ENCODE results near the gene SND1. TPM values are rescaled to one million over a fixed set of nuclear protein-coding genes. Genes with fewer than 3 reads are reported as not detected.

The SND1 gene
- total and polyA plus RNA-seq, 3 experiments from 2014 or later, result 121 to 203 (median 198) TPM

DNA sequence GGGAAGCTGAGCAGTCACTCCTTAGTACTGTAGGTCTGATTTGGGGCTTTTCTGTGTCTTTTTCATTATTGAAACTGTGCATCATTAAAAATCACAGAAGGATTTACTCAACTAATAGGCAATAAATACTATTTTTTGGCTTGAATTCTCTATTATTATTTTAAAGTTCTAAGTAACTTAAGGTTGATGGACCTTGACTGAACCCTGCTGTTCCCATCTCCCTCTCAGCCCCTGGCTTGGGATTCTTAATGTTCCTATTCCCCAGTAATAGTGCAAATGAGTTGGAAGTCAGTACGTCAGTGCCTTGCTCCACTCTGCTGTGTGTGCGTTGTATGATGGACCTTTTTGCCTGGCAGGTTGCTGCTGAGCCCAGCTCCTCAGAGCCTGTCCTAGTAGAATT lies 166.3 kb downstream of the SND1 start:
- H3K27me3 ChIP-seq (ENCODE audit: insufficient read depth, low read length, poor library complexity, severe bottlenecking), result no peaks in the 10 kb centered on the region
- no peaks in the 10 kb centered on the region for H3K9me3 ChIP-seq (ENCODE audit: low read length)
- no peak overlapping the region for H3K27ac ChIP-seq (ENCODE audit: low read depth, low read length)
- H3K9me3 Mint-ChIP-seq, result no peaks in the 10 kb centered on the region
- ChIA-PET CTCF (no interaction called here), POLR2A (no interaction called here)
- H3K27me3 Mint-ChIP-seq, result no peaks in the 10 kb centered on the region
- H3K4me1 Mint-ChIP-seq, result peaks cover 43 to 72% (median 70%) of the 10 kb centered on the region in 3 donors
- peaks cover 5% of the 10 kb centered on the region for H3K4me1 ChIP-seq (ENCODE audit: insufficient read depth, low read length)
- DNase-seq, result no peak
- no peak overlapping the region for H3K27ac Mint-ChIP-seq
- no peak overlapping the region for H3K4me3 Mint-ChIP-seq
- H3K36me3 Mint-ChIP-seq, result peaks cover 0 to 5% (median 2%) of the 10 kb centered on the region in 3 donors
- no peak overlapping the region for H3K4me3 ChIP-seq (ENCODE audit: low read length)
- no peaks in the 10 kb centered on the region for H3K36me3 ChIP-seq (ENCODE audit: insufficient read depth, low read length)

DNA sequence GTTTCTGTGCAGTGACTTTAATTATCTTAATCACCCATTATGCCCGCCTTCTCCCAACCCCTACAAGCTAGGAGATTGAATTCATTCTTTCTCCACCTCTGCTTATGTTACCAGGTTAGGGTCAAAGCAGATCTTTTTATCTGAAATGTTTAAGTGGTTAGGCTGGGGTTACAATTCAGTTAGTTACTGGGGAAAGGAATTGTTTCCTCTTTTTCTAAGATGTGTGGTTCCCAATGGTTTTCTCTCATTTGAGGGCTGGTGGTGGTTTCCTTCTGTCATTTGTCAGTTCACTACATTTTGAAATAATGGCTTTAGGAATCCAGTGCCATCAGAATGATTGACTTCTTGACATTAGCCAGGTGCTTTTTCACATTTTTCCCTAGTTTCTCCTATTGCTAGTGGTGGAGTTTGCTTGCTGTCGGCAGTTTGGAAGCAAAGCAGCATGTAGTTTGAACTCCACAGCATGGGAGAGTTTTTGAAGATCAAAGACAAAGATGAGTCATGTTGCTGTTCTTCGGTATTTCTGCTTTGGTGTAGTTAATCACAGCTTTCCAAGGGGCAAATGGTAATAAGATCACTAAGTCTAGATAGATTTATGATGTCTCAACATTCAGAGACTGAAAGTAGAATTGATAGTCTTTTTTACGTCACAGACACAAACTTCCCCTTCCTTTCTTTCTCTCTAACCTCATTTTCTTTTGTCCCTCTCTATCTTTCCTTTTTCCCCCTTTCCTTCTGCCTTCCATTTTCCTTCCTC lies 168.2 kb downstream of the SND1 start:
- Histone ChIP-seq H3K27me3 (ENCODE audit: insufficient read depth, low read length, poor library complexity, severe bottlenecking) (no peaks in the 10 kb centered on the region), H3K27ac (ENCODE audit: low read depth, low read length) (no peak overlapping the region), H3K4me3 (ENCODE audit: low read length) (no peak overlapping the region), H3K9me3 (ENCODE audit: low read length) (no peaks in the 10 kb centered on the region), H3K4me1 (ENCODE audit: insufficient read depth, low read length) (peaks cover 5% of the 10 kb centered on the region), H3K36me3 (ENCODE audit: insufficient read depth, low read length) (no peaks in the 10 kb centered on the region)
- H3K36me3 Mint-ChIP-seq, result peaks cover 0 to 5% (median 1%) of the 10 kb centered on the region in 3 donors
- H3K27me3 Mint-ChIP-seq, result no peaks in the 10 kb centered on the region
- CTCF ChIA-PET, result no interaction called here
- peaks cover 42 to 66% (median 64%) of the 10 kb centered on the region in 3 donors for H3K4me1 Mint-ChIP-seq
- peak overlapping the region in 4 of 8 donors; percentile 8 to 75 (median 28) for H3K27ac Mint-ChIP-seq
- no peaks in the 10 kb centered on the region for H3K9me3 Mint-ChIP-seq
- DNase-seq, result no peak
- peak overlapping the region in 2 of 7 donors; percentile 2 to 40 for H3K4me3 Mint-ChIP-seq
- POLR2A ChIA-PET, result no interaction called here

DNA sequence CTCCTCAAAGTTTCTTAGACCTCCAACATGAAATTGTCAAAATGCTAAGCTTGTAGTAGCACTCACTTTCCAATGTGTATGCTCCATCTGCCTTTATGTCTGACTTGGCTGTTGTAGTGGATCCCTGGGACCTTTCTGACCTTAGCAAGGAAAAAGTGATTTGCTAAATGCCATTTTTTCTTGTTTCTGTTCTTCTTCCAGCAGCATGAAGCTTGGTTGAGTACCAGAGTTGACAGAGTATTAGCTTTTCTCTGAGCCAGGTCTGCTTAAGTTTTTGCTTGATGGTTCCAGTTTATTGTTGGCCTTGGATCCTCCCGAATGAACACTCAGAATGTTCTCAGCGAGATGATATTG lies 168.7 kb downstream of the SND1 start:
- no peaks in the 10 kb centered on the region for H3K27me3 Mint-ChIP-seq
- ChIA-PET POLR2A (no interaction called here), CTCF (no interaction called here)
- H3K36me3 Mint-ChIP-seq, result peaks cover 0 to 5% (median 1%) of the 10 kb centered on the region in 3 donors
- peak overlapping the region in 3 of 8 donors; percentile 8 to 75 (median 29) for H3K27ac Mint-ChIP-seq
- no peaks in the 10 kb centered on the region for H3K27me3 ChIP-seq (ENCODE audit: insufficient read depth, low read length, poor library complexity, severe bottlenecking)
- peaks cover 39 to 62% (median 61%) of the 10 kb centered on the region in 3 donors for H3K4me1 Mint-ChIP-seq
- H3K4me1 ChIP-seq (ENCODE audit: insufficient read depth, low read length), result peaks cover 5% of the 10 kb centered on the region
- no peaks in the 10 kb centered on the region for H3K9me3 ChIP-seq (ENCODE audit: low read length)
- no peak overlapping the region for H3K4me3 ChIP-seq (ENCODE audit: low read length)
- H3K4me3 Mint-ChIP-seq, result peak overlapping the region in 2 of 7 donors; percentile 2 to 40
- H3K27ac ChIP-seq (ENCODE audit: low read depth, low read length), result no peak overlapping the region
- H3K9me3 Mint-ChIP-seq, result no peaks in the 10 kb centered on the region
- no peak for DNase-seq
- no peaks in the 10 kb centered on the region for H3K36me3 ChIP-seq (ENCODE audit: insufficient read depth, low read length)

DNA sequence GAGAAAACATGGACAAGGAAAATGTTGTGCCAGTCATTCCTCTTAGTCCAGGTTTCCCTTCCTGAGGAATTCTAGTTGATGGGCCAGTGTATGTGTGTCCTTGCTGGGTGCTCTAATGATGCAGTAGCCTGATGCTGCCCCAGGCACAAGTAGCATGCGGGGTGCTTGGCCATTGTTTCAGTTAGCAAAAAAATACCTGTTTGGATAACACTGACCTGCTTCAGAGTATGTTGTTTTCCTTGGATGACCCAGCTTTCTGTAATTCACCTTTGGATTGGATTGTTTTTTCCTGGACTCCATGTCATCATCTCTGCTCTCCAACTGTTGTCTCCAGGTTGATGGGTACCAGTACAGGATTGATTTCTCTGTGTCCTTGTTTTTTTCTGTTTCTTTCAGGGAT lies 169.2 kb downstream of the SND1 start:
- H3K9me3 ChIP-seq (ENCODE audit: low read length), result no peaks in the 10 kb centered on the region
- CTCF ChIA-PET, result no interaction called here
- POLR2A ChIA-PET, result no interaction called here
- H3K36me3 ChIP-seq (ENCODE audit: insufficient read depth, low read length), result no peaks in the 10 kb centered on the region
- Mint-ChIP-seq H3K4me1 (peaks cover 35 to 58% (median 56%) of the 10 kb centered on the region in 3 donors), H3K27ac (no peak overlapping the region), H3K9me3 (no peaks in the 10 kb centered on the region), H3K27me3 (no peaks in the 10 kb centered on the region), H3K4me3 (no peak overlapping the region), H3K36me3 (peaks cover 0 to 5% (median 1%) of the 10 kb centered on the region in 3 donors)
- no peak for DNase-seq
- no peak overlapping the region for H3K27ac ChIP-seq (ENCODE audit: low read depth, low read length)
- peaks cover 5% of the 10 kb centered on the region for H3K4me1 ChIP-seq (ENCODE audit: insufficient read depth, low read length)
- no peaks in the 10 kb centered on the region for H3K27me3 ChIP-seq (ENCODE audit: insufficient read depth, low read length, poor library complexity, severe bottlenecking)
- H3K4me3 ChIP-seq (ENCODE audit: low read length), result no peak overlapping the region

DNA sequence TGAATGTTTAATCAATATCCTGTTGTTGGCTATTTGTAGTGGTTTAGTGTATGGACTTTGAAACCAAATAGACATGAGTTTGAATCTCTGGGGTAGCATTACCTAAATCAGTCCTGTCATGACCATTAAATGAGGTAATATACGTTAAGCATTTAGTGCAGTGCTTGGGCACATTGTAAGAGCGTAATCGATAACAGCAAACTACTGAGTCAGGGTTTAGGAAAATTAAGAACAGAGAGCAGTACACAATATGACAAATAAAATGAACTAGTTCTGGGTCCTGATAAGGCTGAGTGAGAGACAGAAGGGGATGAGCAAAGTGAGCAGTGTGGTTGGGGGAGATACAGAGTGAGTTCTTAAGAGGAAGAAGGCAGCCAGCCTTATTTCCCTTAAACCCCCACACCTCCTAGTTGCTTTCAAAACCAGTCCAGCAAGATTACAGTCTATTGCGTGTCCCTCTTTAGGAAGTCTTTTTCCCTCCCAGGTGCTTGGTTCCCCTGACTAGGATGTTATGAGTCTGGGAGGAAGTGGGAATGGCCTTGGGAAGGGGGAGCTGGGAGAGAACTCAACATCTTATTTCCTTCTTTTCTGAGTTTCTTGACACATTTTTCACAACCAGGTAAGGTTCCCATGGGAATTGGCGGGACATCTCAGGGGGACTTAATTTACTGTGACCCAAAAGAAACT lies 171.0 kb downstream of the SND1 start:
- Histone ChIP-seq H3K27ac (ENCODE audit: low read depth, low read length) (peak overlapping the region; percentile 13), H3K4me1 (ENCODE audit: insufficient read depth, low read length) (peaks cover 5% of the 10 kb centered on the region), H3K27me3 (ENCODE audit: insufficient read depth, low read length, poor library complexity, severe bottlenecking) (no peaks in the 10 kb centered on the region), H3K9me3 (ENCODE audit: low read length) (no peaks in the 10 kb centered on the region), H3K36me3 (ENCODE audit: insufficient read depth, low read length) (no peaks in the 10 kb centered on the region), H3K4me3 (ENCODE audit: low read length) (no peak overlapping the region)
- DNase-seq, result no peak
- POLR2A ChIA-PET, result no interaction called here
- Mint-ChIP-seq H3K9me3 (no peaks in the 10 kb centered on the region), H3K36me3 (peaks cover 0 to 5% (median 0%) of the 10 kb centered on the region in 3 donors), H3K4me1 (peaks cover 34 to 44% (median 43%) of the 10 kb centered on the region in 3 donors), H3K27me3 (no peaks in the 10 kb centered on the region), H3K27ac (no peak overlapping the region), H3K4me3 (no peak overlapping the region)
- CTCF ChIA-PET, result no interaction called here

DNA sequence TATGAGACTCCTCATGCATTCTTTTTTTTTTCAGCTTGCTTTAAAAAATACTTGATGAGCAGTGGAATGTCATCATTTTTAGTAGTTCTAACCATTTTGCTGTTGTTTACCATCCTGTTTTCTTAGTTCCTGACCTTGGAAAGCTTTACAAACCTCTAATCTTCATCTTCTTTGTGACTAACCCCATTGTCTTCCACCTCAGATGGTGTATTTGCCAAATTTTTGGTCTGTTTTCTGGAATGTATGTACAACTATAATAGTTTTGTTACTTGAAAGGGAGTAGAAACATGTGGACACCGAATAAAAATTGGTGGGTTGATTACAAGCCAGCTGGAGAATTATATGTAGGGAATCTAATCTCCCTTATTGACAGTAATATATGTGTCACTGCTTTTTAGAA lies 172.7 kb downstream of the SND1 start:
- H3K27me3 ChIP-seq (ENCODE audit: insufficient read depth, low read length, poor library complexity, severe bottlenecking), result no peaks in the 10 kb centered on the region
- no peak overlapping the region for H3K27ac ChIP-seq (ENCODE audit: low read depth, low read length)
- H3K9me3 ChIP-seq (ENCODE audit: low read length), result no peaks in the 10 kb centered on the region
- CTCF ChIA-PET, result no interaction called here
- Mint-ChIP-seq H3K4me3 (no peak overlapping the region), H3K4me1 (peaks cover 26 to 29% (median 29%) of the 10 kb centered on the region in 3 donors), H3K27ac (no peak overlapping the region), H3K9me3 (no peaks in the 10 kb centered on the region), H3K27me3 (no peaks in the 10 kb centered on the region), H3K36me3 (peaks cover 0 to 5% (median 0%) of the 10 kb centered on the region in 3 donors)
- no peaks in the 10 kb centered on the region for H3K4me1 ChIP-seq (ENCODE audit: insufficient read depth, low read length)
- no peak for DNase-seq
- POLR2A ChIA-PET, result no interaction called here
- H3K36me3 ChIP-seq (ENCODE audit: insufficient read depth, low read length), result no peaks in the 10 kb centered on the region
- H3K4me3 ChIP-seq (ENCODE audit: low read length), result no peak overlapping the region

DNA sequence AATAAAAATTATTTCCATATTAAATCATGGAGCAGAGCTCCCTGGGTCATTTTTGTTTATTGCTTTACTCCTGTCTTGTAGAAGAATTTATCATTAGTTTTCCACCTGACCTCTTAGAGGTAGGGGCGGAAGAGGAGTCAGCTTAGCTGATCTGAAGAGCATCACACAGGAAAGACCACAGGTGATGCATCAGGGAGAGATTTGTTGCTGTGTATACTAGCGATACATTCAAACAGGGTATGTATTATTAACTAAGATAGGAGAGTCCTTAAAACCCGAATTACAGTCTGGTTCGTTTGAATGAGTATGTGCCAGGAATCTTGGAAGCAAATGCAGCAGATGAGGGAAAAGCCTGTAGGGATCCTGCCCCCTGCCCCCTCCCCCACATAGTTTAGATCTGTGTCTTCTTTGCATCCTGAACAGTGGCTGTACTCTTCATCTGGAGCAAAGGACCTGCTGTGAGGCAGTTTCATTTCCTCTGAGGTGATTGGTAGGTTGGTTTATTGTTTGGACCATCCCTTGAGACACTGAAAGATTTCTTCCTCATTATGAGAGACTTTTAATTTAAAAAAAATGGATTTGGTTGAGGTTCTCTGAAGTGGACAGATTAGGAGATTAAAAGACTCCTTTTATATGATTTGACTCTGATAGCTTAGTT lies 177.0 kb downstream of the SND1 start:
- Histone ChIP-seq H3K4me3 (ENCODE audit: low read length) (no peak overlapping the region), H3K9me3 (ENCODE audit: low read length) (no peaks in the 10 kb centered on the region), H3K4me1 (ENCODE audit: insufficient read depth, low read length) (no peaks in the 10 kb centered on the region), H3K27me3 (ENCODE audit: insufficient read depth, low read length, poor library complexity, severe bottlenecking) (no peaks in the 10 kb centered on the region), H3K27ac (ENCODE audit: low read depth, low read length) (no peak overlapping the region), H3K36me3 (ENCODE audit: insufficient read depth, low read length) (no peaks in the 10 kb centered on the region)
- DNase-seq, result no peak
- no peaks in the 10 kb centered on the region for H3K27me3 Mint-ChIP-seq
- H3K27ac Mint-ChIP-seq, result no peak overlapping the region
- H3K9me3 Mint-ChIP-seq, result no peaks in the 10 kb centered on the region
- H3K36me3 Mint-ChIP-seq, result peaks cover 0 to 9% (median under 1%) of the 10 kb centered on the region in 3 donors
- CTCF ChIA-PET, result no interaction called here
- no peak overlapping the region for H3K4me3 Mint-ChIP-seq
- POLR2A ChIA-PET, result no interaction called here
- H3K4me1 Mint-ChIP-seq, result peaks cover 12 to 14% (median 14%) of the 10 kb centered on the region in 3 donors

All from CD8-positive, alpha-beta memory T cell (primary cell).